ENCODE measurements around the gene XIRP2.

DNA sequence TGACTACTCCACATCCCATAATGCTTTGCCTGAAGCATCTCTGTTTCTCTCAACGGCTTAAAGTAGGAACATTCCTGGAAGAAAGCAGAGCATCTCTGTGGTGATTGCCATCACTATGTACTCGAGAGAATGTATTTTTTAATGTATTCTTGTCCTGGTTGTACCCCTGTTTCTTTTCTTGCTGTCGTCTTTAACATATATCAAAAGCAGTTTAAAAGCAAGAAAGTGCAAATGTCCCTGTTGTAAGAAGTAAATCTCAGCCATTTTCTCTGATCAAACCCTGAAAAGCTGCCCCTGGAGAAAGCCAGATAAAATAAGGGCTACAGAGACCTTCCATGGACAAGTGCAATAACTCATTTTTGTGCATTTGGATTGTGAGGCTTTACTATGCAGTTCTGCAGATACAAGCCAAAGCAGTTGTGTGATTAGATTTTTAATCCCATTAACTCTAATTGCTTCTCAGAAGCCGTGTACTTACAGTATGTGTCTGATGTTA is 70.8 kb downstream of the XIRP2 start:
- TF ChIP-seq, protein P1, sequence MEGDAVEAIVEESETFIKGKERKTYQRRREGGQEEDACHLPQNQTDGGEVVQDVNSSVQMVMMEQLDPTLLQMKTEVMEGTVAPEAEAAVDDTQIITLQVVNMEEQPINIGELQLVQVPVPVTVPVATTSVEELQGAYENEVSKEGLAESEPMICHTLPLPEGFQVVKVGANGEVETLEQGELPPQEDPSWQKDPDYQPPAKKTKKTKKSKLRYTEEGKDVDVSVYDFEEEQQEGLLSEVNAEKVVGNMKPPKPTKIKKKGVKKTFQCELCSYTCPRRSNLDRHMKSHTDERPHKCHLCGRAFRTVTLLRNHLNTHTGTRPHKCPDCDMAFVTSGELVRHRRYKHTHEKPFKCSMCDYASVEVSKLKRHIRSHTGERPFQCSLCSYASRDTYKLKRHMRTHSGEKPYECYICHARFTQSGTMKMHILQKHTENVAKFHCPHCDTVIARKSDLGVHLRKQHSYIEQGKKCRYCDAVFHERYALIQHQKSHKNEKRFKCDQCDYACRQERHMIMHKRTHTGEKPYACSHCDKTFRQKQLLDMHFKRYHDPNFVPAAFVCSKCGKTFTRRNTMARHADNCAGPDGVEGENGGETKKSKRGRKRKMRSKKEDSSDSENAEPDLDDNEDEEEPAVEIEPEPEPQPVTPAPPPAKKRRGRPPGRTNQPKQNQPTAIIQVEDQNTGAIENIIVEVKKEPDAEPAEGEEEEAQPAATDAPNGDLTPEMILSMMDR (conservative IDR thresholded peaks at IDR 0.05 in 1 of 2, IDR thresholded peaks at IDR 0.05 in 1 of 2; ENCODE audit: extremely low read depth in 1 of 2, insufficient read depth in 1 of 2, low read depth in 1 of 2, low read length in 2 of 2), result no peak
- no peak for TF ChIP-seq EZH2 (IDR thresholded peaks at IDR 0.05; ENCODE audit: borderline replicate concordance, low read length)
